HEK293T (cell line): ENCODE measurements around the gene PTEN.

Source experiments
- CTBP1 ChIP-seq: fragments of 450-650 bp; IDR thresholded peaks from 2 replicates; pipeline ENCODE4 v1.6.1; 2016; ENCODE audit warnings: borderline replicate concordance
- ELF4 ChIP-seq: fragments of 450-650 bp; IDR thresholded peaks from 2 replicates; pipeline ENCODE4 v1.6.1; 2017; ENCODE audit warnings: antibody characterized with exemption
- FOXA1 ChIP-seq: fragments of 450-650 bp; IDR thresholded peaks from 2 replicates; pipeline ENCODE4 v1.6.1; 2016; ENCODE audit warnings: mild to moderate bottlenecking
- FOXK2 ChIP-seq: fragments of 450-650 bp; IDR thresholded peaks from 2 replicates; pipeline ENCODE4 v1.6.1; 2016; ENCODE audit warnings: mild to moderate bottlenecking
- FOXM1 ChIP-seq: fragments of 450-650 bp; IDR thresholded peaks from 2 replicates; pipeline ENCODE4 v1.6.1; 2017; ENCODE audit warnings: mild to moderate bottlenecking, borderline replicate concordance
- HDGF ChIP-seq: fragments of 450-650 bp; IDR thresholded peaks from 2 replicates; pipeline ENCODE4 v1.6.1; 2017; ENCODE audit warnings: antibody characterized with exemption, borderline replicate concordance
- L3MBTL2 ChIP-seq: fragments of 450-650 bp; conservative IDR thresholded peaks from 2 replicates; pipeline ENCODE4 v1.6.1; 2016; ENCODE audit warnings: mild to moderate bottlenecking
- PKNOX1 ChIP-seq: fragments of 450-650 bp; IDR thresholded peaks from 2 replicates; pipeline ENCODE4 v1.6.1; 2016
- TARDBP ChIP-seq: fragments of 450-650 bp; IDR thresholded peaks from 2 replicates; pipeline ENCODE4 v1.6.1; 2016

GRCh38 chr10:87956055-87956454 lies 92.6 kb downstream of the PTEN start:
- TF ChIP-seq L3MBTL2 (no peak), CTBP1 (no peak), PKNOX1 (no peak), ELF4 (no peak), FOXA1 (no peak), FOXM1 (no peak), FOXK2 (no peak), TARDBP (no peak), HDGF (no peak)
